Liver (tissue), 3 donors: ENCODE measurements around the gene ARHGEF40.

Experiments
- FOXA2 ChIP-seq: IDR thresholded peaks from 2 replicates; pipeline ENCODE4 v1.6.1; 2016; ENCODE audit warnings: antibody characterized with exemption
- HNF4A ChIP-seq, 2 donors: conservative IDR thresholded peaks; 2 replicates each; pipeline ENCODE4 v1.6.1; 2016; ENCODE audit warnings: antibody characterized with exemption in 2 of 2, mild to moderate bottlenecking in 2 of 2
- RAD21 ChIP-seq, 2 donors: IDR thresholded peaks; 2 replicates each; pipeline ENCODE4 v1.6.1; 2016; ENCODE audit warnings: antibody characterized with exemption in 2 of 2, mild to moderate bottlenecking in 2 of 2
- YY1 ChIP-seq: IDR thresholded peaks from 2 replicates; pipeline ENCODE4 v1.6.1; 2016; ENCODE audit warnings: antibody characterized with exemption, mild to moderate bottlenecking
- TF ChIP-seq, protein P1 (sequence below): fragments of 150-350 bp; IDR thresholded peaks from 2 replicates; pipeline ENCODE4 v1.5.1; 2017; ENCODE audit warnings: improper control_type of control experiment, low read depth, low read length; ENCODE audit not compliant: missing input control
- TF ChIP-seq, protein P2 (sequence below): IDR thresholded peaks from 2 replicates; pipeline ENCODE4 v1.6.1; 2016; ENCODE audit warnings: antibody characterized with exemption
- TF ChIP-seq, protein P3 (sequence below): IDR thresholded peaks from 2 replicates; pipeline ENCODE4 v1.6.1; 2016; ENCODE audit warnings: antibody characterized with exemption
- donor health status: healthy.
- donor health status: healthy.

DNA sequence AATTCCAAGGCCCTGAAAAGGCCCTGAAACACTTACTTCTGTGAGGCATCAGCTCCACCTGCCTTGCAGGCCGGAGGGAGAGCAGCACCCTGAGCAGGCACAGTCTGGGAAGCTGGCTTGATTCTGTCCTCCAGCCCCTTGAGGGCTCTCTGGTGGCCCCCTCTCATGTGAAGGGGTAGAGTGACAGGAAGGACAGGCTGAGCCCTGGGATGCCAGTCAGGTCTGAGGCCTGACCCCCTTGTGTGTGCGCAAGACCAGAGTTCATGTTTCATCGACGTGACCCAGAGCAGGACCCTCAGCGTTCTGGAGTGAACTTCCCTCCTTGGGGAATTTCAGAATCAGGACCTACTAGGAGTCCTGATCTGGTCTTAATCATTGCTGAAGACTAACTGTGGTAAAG is 11.2 kb upstream of the ARHGEF40 start:
- TF ChIP-seq, protein P1, sequence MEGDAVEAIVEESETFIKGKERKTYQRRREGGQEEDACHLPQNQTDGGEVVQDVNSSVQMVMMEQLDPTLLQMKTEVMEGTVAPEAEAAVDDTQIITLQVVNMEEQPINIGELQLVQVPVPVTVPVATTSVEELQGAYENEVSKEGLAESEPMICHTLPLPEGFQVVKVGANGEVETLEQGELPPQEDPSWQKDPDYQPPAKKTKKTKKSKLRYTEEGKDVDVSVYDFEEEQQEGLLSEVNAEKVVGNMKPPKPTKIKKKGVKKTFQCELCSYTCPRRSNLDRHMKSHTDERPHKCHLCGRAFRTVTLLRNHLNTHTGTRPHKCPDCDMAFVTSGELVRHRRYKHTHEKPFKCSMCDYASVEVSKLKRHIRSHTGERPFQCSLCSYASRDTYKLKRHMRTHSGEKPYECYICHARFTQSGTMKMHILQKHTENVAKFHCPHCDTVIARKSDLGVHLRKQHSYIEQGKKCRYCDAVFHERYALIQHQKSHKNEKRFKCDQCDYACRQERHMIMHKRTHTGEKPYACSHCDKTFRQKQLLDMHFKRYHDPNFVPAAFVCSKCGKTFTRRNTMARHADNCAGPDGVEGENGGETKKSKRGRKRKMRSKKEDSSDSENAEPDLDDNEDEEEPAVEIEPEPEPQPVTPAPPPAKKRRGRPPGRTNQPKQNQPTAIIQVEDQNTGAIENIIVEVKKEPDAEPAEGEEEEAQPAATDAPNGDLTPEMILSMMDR: no peak
- TF ChIP-seq HNF4A (conservative IDR thresholded peaks at IDR 0.05) (no peak), FOXA2 (no peak), RAD21 (IDR thresholded peaks at IDR 0.05) (no peak), YY1 (no peak)
- TF ChIP-seq, protein P2, sequence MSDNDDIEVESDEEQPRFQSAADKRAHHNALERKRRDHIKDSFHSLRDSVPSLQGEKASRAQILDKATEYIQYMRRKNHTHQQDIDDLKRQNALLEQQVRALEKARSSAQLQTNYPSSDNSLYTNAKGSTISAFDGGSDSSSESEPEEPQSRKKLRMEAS: no peak
- TF ChIP-seq, protein P3, sequence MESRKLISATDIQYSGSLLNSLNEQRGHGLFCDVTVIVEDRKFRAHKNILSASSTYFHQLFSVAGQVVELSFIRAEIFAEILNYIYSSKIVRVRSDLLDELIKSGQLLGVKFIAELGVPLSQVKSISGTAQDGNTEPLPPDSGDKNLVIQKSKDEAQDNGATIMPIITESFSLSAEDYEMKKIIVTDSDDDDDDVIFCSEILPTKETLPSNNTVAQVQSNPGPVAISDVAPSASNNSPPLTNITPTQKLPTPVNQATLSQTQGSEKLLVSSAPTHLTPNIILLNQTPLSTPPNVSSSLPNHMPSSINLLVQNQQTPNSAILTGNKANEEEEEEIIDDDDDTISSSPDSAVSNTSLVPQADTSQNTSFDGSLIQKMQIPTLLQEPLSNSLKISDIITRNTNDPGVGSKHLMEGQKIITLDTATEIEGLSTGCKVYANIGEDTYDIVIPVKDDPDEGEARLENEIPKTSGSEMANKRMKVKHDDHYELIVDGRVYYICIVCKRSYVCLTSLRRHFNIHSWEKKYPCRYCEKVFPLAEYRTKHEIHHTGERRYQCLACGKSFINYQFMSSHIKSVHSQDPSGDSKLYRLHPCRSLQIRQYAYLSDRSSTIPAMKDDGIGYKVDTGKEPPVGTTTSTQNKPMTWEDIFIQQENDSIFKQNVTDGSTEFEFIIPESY: no peak
